ENCODE results near the gene TSSK2.

DNA sequence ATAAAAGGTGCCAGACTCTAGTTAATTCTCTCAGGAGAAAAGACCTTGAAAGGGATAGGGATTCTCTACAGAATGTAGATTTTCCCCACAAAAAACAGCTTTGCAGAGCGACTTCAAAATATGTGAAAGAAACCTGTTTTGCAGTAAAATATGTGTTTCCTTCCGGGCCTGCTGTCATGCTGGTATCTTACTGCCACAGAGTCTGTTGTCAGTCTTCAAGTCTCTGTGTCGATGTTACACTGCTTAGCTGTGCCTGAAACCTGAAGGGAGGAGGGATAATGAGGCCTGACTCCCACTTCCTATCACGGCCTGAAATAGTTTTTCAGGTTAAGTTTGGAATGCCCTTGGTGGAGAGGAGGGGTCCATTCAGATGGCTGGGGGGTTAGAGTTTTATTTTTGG, 7.2 kb upstream of the TSSK2 start:
- TF ChIP-seq POLR2AphosphoS5 (IDR thresholded peaks at IDR 0.05; ENCODE audit: low read depth, low read length) (no peak), POLR2A (IDR thresholded peaks at IDR 0.05; ENCODE audit: low read depth, low read length) (no peak), TAF1 (IDR thresholded peaks at IDR 0.05; ENCODE audit: low read depth, low read length) (no peak)
